Upper lobe of left lung (tissue), 4 donors: ENCODE results near the gene RRP1.

Experiments used
- POLR2A ChIP-seq, 4 donors: fragments of 450-650 bp; IDR thresholded peaks; one replicate each; pipeline ENCODE4 v1.5.1; 2016 to 2017; ENCODE audit warnings: antibody characterized with exemption in 4 of 4, mild to moderate bottlenecking in 2 of 4
- TF ChIP-seq, protein P1 (sequence below), 6 experiments: fragments of 450-650 bp in 4 of 6; fragments of 200-600 bp in 2 of 6; sonication (generic) in 2 of 6; IDR thresholded peaks; one replicate each; pipeline ENCODE4 v1.5.1; 2016 to 2019; ENCODE audit warnings: antibody characterized with exemption in 6 of 6

DNA sequence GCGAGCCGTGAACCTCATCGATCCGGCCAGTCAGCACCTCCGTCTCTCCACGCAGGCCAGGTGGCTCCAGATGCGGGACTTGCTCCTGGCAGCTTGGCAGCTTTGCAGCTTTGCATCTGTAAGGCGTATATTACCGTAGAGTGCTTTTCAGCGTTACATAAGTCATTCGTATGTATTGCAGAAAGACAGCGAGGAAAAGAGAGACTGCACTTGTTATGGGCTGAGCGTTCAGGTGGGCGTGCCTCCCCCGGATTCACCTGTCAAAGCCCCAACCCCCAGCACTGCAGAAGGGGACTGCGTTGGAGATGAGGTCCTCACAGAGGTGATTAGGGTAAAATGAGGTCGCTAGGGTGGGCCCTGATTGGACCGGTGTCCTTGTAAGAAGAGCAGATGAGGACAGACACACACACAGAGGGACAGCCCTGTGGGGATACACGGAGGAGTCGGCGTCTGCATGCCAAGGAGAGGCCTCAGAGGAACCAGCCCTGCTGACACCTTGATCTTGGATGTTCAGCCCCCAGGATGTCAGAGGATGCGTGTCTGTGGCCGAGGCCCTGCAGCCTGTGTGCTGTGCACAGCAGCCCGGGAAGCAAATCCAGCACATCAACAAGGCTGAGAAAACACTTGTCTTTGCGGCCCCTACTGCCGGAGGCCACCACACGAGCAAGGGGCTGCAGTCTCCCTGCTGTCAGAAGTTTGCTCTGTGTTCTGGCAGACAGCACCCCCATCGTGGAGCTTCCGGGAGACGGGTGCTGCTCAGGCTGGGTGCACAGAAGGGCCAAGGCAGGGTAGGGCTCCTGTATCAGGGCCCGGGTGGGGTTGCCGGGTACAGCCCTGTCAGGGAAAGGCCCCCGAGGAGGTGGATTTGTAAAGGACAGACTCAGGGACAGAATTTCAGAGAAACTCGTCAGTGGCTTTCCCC lies 64.7 kb downstream of the RRP1 start:
- TF ChIP-seq, protein P1, sequence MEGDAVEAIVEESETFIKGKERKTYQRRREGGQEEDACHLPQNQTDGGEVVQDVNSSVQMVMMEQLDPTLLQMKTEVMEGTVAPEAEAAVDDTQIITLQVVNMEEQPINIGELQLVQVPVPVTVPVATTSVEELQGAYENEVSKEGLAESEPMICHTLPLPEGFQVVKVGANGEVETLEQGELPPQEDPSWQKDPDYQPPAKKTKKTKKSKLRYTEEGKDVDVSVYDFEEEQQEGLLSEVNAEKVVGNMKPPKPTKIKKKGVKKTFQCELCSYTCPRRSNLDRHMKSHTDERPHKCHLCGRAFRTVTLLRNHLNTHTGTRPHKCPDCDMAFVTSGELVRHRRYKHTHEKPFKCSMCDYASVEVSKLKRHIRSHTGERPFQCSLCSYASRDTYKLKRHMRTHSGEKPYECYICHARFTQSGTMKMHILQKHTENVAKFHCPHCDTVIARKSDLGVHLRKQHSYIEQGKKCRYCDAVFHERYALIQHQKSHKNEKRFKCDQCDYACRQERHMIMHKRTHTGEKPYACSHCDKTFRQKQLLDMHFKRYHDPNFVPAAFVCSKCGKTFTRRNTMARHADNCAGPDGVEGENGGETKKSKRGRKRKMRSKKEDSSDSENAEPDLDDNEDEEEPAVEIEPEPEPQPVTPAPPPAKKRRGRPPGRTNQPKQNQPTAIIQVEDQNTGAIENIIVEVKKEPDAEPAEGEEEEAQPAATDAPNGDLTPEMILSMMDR (IDR thresholded peaks at IDR 0.05): no peak
- TF ChIP-seq POLR2A (IDR thresholded peaks at IDR 0.05): no peak
